NCI-H146 treated with DMSO at 0.1 percent for 48 hours (cell line): Measurements from ENCODE around the gene DPF1.

Experiments used
- DNase-seq: peaks from one replicate; lab custom pipeline; 2025; ENCODE audit not compliant: unreplicated experiment; lab: John Stamatoyannopoulos, UW

Gene DPF1

GRCh38 chr19:38170334-38170733 is 53.7 kb downstream of the DPF1 start:
- DNase-seq = peak; percentile 73

GRCh38 chr19:38168637-38169036 is 55.4 kb downstream of the DPF1 start:
- no peak for DNase-seq

- DNase-seq = no peak
Observed at GRCh38 chr19:38165335-38165734, 58.7 kb downstream of the DPF1 start.

GRCh38 chr19:38164526-38164925 is 59.5 kb downstream of the DPF1 start:
- DNase-seq = no peak

GRCh38 chr19:38163419-38164290 is 60.4 kb downstream of the DPF1 start:
- DNase-seq = no peak

- no peak for DNase-seq
Observed at GRCh38 chr19:38162632-38163031, 61.4 kb downstream of the DPF1 start.

GRCh38 chr19:38162094-38162493 is 61.9 kb downstream of the DPF1 start:
- DNase-seq = no peak
